Measurements from ENCODE around the gene CENPVL1.

DNA sequence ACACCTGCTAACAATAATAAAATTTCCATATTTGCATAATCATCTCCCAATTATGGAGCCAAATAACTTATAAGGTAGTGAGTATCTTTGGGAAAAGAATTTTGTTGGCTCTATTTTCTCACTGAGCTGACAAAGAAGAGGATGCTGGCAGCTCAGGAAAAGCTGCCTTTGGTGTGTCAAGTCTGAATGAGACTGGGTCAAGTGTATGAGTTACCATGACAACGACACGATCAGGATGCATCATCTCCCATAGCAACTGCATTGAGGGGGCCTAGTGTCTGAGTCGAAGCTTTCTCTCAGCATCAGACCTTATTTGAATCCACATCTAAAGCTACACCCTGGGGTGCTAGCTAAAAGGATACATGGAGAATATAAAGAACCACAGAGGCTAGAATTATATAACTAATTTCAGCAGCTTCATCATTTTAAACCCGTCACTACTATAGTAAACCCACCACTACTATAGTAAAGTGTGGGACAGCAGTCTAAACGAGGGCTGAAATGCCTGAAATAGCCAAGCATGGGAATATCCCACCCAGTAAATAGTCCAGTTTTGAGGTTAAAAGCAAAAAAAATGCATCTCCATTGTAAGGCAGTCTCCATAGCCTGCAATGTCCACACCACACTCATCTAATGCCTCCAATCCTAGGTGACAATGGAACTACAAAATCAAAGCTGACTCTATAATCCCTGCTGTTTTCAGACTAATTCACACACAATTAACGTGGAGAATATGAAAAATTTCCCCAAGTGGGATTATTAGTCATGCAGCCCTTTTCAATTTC lies 48.9 kb downstream of the CENPVL1 start:
- TF ChIP-seq EP300 (IDR thresholded peaks at IDR 0.05) (no peak), POLR2AphosphoS5 (IDR thresholded peaks at IDR 0.05) (no peak)

Data from suprapubic skin (tissue), 4 donors.